Activated naive CD4-positive, alpha-beta T cell treated with anti-CD3 and anti-CD28 coated beads, Interleukin-2, amount 50 U/mL, for 72 hours (primary cell): ENCODE measurements around the gene FRMD3. TPM values are rescaled to one million over a fixed set of nuclear protein-coding genes. Genes with fewer than 3 reads are reported as not detected.

ENCODE experiments used
- ATAC-seq, 2 donors: fragments of 150-1000 bp; cut with Tn5 transposase; 2 replicates each; pipeline ENCODE4 v1.10.0; 2021; ENCODE audit warnings: mild to moderate bottlenecking in 2 of 2, moderate library complexity in 2 of 2
- DNase-seq, 2 donors: peaks; one replicate each; pipeline ENCODE4 v3.0.0; 2021 to 2022; ENCODE audit warnings: low spot score in 2 of 2
- H3K27ac Mint-ChIP-seq, 2 donors: one replicate each; pipeline ENCODE4 v1.8.0; 2022; ENCODE audit warnings: mild to moderate bottlenecking in 2 of 2, mixed read lengths in 2 of 2
- H3K36me3 Mint-ChIP-seq, 2 donors: one replicate each; pipeline ENCODE4 v1.8.0; 2022; ENCODE audit warnings: mixed read lengths in 2 of 2
- H3K9me3 Mint-ChIP-seq, 2 donors: one replicate each; pipeline ENCODE4 v1.8.0; 2022; ENCODE audit warnings: mixed read lengths in 2 of 2
- total RNA-seq, 2 donors: library from RNA; stranded (reverse); gene quantifications; one replicate each; pipeline ENCODE4 v1.2.3, GENCODE V29; 2022

FRMD3 gene
- total RNA-seq: under 1 TPM; 0.25 to 0.64 TPM

DNA sequence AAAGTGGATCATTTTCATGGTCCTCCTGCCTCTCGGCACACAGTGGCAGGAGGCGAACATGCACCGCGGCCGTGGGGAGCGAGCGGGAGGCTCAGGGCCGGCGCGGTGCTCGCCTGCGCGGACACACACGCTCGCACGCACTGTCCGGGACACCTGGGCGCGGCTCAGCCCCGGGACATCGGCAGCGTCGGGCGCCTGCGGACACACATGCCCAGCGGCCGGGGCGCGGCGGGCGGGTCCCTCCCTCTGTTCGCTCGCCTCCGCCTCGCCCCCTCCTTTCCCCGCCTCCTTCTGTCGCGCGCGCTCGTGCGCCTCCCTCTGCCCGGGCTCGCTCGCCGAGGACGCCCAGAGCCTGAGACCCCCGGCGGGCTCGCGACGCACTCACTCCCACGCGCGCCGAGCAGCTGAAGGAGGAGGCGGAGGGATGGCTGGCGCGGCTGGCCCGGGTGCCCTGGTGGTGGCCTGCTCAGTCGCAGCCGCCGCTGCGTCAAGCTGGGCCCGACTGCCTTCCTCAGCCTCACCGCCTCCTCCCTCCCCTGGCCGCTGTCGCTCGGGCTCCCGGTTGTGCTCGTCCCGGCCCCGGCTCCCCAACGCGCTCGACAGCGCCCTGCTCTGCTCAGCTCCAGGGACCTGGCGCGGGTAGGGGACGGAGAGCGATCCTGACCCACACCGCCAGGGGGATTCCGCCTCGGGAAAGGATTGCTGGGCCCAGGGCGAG, at the start of gene FRMD3:
FRMD3 (minus strand) TSS at position 230 of the 718 bp plus-strand sequence; CDS start at position 60, 170 bp downstream.
- Mint-ChIP-seq H3K36me3 (no peaks in the 10 kb centered on the region), H3K9me3 (no peaks in the 10 kb centered on the region), H3K27ac (no peak within 1 kb of the TSS)
- peak; percentile 31 to 86 for ATAC-seq
- DNase-seq: peak in 1 of 2 donors; percentile 48

- no peak overlapping the region for H3K27ac Mint-ChIP-seq
- no peaks in the 10 kb centered on the region for H3K36me3 Mint-ChIP-seq
- DNase-seq (no peak), ATAC-seq (no peak)
- H3K9me3 Mint-ChIP-seq: no peaks in the 10 kb centered on the region
Observed at GRCh38 chr9:83584995-83585394, 46.8 kb upstream of the FRMD3 start.

- Mint-ChIP-seq H3K27ac (no peak overlapping the region), H3K9me3 (no peaks in the 10 kb centered on the region), H3K36me3 (no peaks in the 10 kb centered on the region)
- no peak for ATAC-seq
- peak in 1 of 2 donors; percentile 13 for DNase-seq
Observed at GRCh38 chr9:83583151-83584014, 45.2 kb upstream of the FRMD3 start.

DNA sequence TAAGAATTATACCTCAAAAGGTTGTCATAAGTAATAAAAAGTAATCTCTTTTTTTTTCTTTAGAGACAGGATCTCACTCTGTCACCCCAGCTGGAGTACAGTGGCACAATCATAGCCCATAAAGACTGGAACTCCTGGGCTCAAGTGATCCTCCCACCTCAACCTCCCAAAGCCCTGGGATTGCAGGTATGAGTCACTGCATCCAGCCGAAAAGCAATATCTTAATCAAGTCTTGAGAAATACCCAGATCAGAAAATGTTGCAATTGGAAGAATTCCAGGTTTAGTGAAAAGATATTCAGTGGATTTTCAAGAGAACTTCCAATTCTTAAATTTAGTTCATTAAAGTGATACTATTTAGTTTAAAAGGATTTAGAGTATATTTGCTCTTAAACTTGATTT, 43.8 kb upstream of the FRMD3 start:
- Mint-ChIP-seq H3K36me3 (peaks cover 5 to 7% of the 10 kb centered on the region in 2 donors), H3K27ac (no peak overlapping the region), H3K9me3 (peaks cover 4 to 7% of the 10 kb centered on the region in 2 donors)
- DNase-seq: no peak
- ATAC-seq: no peak

GRCh38 chr9:83574482-83574881, 36.3 kb upstream of the FRMD3 start:
- peaks cover 5 to 11% of the 10 kb centered on the region in 2 donors for H3K36me3 Mint-ChIP-seq
- DNase-seq (no peak), ATAC-seq (no peak)
- peaks cover 4 to 7% of the 10 kb centered on the region in 2 donors for H3K9me3 Mint-ChIP-seq
- no peak overlapping the region for H3K27ac Mint-ChIP-seq

- no peak overlapping the region for H3K27ac Mint-ChIP-seq
- peaks cover 7 to 12% of the 10 kb centered on the region in 2 donors for H3K36me3 Mint-ChIP-seq
- H3K9me3 Mint-ChIP-seq: peaks cover 2 to 7% of the 10 kb centered on the region in 2 donors
- no peak for ATAC-seq
- DNase-seq: no peak
Observed at GRCh38 chr9:83572524-83572923, 34.3 kb upstream of the FRMD3 start.

- H3K36me3 Mint-ChIP-seq: peaks cover 6 to 10% of the 10 kb centered on the region in 2 donors
- ATAC-seq: no peak
- H3K27ac Mint-ChIP-seq: no peak overlapping the region
- no peak for DNase-seq
- peaks cover 0 to 4% of the 10 kb centered on the region in 2 donors for H3K9me3 Mint-ChIP-seq
Observed at GRCh38 chr9:83570359-83570758, 32.2 kb upstream of the FRMD3 start.

GRCh38 chr9:83569326-83569725, 31.1 kb upstream of the FRMD3 start:
- peaks cover 6 to 10% of the 10 kb centered on the region in 2 donors for H3K36me3 Mint-ChIP-seq
- no peak for DNase-seq
- ATAC-seq: no peak

DNA sequence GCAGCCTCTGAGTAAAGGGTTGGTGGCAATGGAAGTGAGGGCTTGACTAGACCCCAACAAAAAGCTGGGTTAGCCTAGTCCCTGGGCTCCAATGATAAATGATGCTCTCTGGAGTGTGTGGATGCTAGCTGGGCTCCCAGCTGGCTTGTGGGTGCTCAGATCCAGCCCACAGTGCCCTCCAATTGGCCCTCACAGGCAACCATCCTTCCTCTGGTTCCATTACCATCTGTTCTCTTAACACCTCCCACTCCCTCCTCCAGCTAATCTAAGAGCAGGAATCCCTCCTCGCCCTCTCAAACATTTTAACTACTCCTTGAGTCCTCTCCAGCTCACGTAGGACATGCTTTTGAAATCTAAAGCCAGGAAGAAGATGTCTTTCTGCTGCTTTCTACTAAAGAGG, 25.2 kb upstream of the FRMD3 start:
- ATAC-seq: no peak
- DNase-seq: no peak
- Mint-ChIP-seq H3K27ac (no peak overlapping the region), H3K36me3 (peaks cover 6% of the 10 kb centered on the region in 2 donors), H3K9me3 (peaks cover 0 to 4% of the 10 kb centered on the region in 2 donors)

More at GRCh38 chr9:83569326-83569725, 31.1 kb upstream of the FRMD3 start:
- peaks cover 0 to 4% of the 10 kb centered on the region in 2 donors for H3K9me3 Mint-ChIP-seq
- H3K27ac Mint-ChIP-seq: no peak overlapping the region

- ATAC-seq (no peak), DNase-seq (no peak)
- H3K27ac Mint-ChIP-seq: no peak overlapping the region
- no peaks in the 10 kb centered on the region for H3K9me3 Mint-ChIP-seq
- peaks cover 0 to 5% of the 10 kb centered on the region in 2 donors for H3K36me3 Mint-ChIP-seq
Observed at GRCh38 chr9:83560169-83560826, 22.1 kb upstream of the FRMD3 start.

DNA sequence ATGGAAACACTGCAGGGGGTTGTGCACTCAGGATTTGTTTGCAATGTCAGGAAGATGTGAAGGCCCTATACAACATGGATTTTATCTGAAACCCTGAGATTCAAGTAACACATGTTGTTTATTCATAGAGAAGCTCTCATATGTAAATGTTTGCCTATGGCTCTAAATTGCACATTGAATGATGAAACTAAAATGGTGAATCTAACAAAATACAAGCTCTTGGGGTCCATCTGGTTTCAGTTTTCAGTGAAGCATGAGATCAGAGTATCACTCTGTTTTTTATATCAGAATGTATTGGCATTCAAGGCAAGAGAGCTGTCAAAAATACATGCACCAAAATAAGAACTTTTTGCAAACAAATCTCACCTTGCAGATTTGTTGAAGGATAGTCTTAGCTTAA, 19.6 kb upstream of the FRMD3 start:
- Mint-ChIP-seq H3K27ac (no peak overlapping the region), H3K9me3 (peaks cover 14 to 20% of the 10 kb centered on the region in 2 donors), H3K36me3 (peaks cover 14 to 28% of the 10 kb centered on the region in 2 donors)
- ATAC-seq: no peak
- DNase-seq: no peak

DNA sequence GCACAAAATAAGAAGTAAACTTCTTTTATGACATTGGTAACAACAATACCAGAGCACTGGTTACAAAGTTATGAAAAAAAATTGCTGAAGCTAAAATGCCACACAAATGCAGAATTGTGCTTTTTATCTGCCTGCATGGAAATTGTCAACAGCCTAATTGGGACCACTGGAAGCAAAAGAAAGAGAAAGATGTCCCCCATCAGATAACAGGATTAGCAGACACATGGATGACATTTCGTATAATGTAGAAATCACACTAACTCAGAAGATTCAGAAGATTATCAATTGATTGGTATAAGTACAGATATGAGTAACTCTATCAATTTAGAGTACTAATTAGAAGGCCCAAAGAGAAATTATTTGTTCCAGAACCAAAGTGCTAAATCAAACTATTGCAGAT, 19.1 kb upstream of the FRMD3 start:
- no peak for ATAC-seq
- H3K9me3 Mint-ChIP-seq: peaks cover 15 to 22% of the 10 kb centered on the region in 2 donors
- DNase-seq: no peak
- no peak overlapping the region for H3K27ac Mint-ChIP-seq
- H3K36me3 Mint-ChIP-seq: peaks cover 14 to 29% of the 10 kb centered on the region in 2 donors

DNA sequence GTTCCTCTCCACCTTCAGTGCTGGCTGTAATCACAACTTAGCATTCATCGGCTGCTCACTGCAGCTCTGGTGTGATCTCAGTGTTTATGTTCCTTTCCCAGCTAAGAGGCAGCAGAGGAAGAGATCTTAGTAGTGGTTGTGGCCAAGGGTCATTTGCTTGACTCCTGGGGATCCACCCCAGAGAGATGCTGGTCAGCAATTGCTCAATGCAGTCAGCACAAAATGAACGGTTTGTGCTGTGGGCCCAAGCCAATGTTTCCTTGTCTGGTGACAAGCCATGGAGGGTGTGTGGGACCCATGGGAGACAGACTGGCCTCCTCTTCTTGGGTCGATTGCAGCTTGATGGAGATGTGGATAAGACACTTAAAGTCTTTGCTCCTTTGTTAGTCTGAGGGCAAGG, 16.1 kb upstream of the FRMD3 start:
- no peak for ATAC-seq
- H3K27ac Mint-ChIP-seq: no peak overlapping the region
- H3K36me3 Mint-ChIP-seq: peaks cover 14 to 34% of the 10 kb centered on the region in 2 donors
- no peak for DNase-seq
- peaks cover 29 to 34% of the 10 kb centered on the region in 2 donors for H3K9me3 Mint-ChIP-seq

DNA sequence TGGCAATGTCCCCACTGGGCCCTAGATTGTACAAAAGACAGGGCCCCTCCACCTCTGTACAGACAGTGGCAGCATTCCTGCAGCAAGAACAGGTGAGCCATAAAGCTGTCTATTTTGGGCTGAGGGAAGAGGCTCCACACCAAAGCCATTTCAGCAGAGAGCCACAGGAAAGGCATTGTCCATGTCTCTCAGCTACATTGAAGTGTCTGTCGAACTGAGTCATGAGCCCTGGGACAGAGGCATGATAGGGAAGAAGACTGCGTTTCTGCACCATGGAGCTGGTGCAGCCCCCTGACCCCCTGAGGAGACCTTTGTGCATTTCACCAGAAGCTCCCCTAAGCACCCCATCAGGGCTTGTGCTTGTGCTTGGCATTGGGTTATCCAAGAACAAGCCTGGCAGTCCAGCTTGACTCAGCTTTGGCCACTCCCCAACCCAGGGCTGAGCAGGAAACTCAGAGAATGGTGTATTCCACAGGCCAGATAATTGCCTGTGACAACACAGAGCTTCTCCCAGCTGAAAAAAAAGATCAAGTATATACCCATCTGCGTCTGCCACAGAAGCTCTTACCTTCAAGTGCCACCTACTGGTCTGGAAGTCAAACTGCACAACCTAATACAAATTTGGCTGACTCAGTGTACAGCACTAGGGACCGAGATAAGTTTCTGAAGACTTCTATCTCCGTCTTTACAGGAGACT, 5.9 kb upstream of the FRMD3 start:
- Mint-ChIP-seq H3K9me3 (peaks cover 3 to 8% of the 10 kb centered on the region in 2 donors), H3K27ac (no peak overlapping the region), H3K36me3 (peaks cover 0 to 12% of the 10 kb centered on the region in 2 donors)
- no peak for DNase-seq
- peak; percentile 37 to 71 for ATAC-seq

- Mint-ChIP-seq H3K36me3 (no peaks in the 10 kb centered on the region), H3K9me3 (no peaks in the 10 kb centered on the region), H3K27ac (no peak overlapping the region)
- DNase-seq: no peak
- ATAC-seq: no peak
Observed at GRCh38 chr9:83538890-83539238, 663 bp upstream of the FRMD3 start.

GRCh38 chr9:83537331-83538171, 650 bp downstream of the FRMD3 start:
- ATAC-seq (peak in 1 of 2 donors; percentile 19), DNase-seq (no peak)
- no peaks in the 10 kb centered on the region for H3K36me3 Mint-ChIP-seq

More at GRCh38 chr9:83537331-83538171, 650 bp downstream of the FRMD3 start:
- H3K27ac Mint-ChIP-seq: no peak overlapping the region
- no peaks in the 10 kb centered on the region for H3K9me3 Mint-ChIP-seq
